ENCODE measurements around the gene CTTNBP2NL.

The CTTNBP2NL gene

GRCh38 chr1:112368198-112368597 is 27.8 kb upstream of the CTTNBP2NL start:
- peaks cover 0 to 2% of the 10 kb centered on the region in 2 donors for H3K4me1 ChIP-seq (ENCODE audit: control insufficient read depth in 2 of 2, insufficient read depth in 2 of 2, low read length in 2 of 2)
- no peak overlapping the region for H3K9ac ChIP-seq (ENCODE audit: low read depth in 1 of 2, low read length in 2 of 2)
- no peaks in the 10 kb centered on the region for H3K9me3 ChIP-seq (ENCODE audit: control insufficient read depth in 2 of 2, low read length in 2 of 2)
- no peaks in the 10 kb centered on the region for H3K36me3 ChIP-seq (ENCODE audit: control insufficient read depth in 2 of 2, insufficient read depth in 2 of 2, low read length in 2 of 2)
- H3K4me3 ChIP-seq (ENCODE audit: low read length in 2 of 2) = no peak overlapping the region
- H3K27me3 ChIP-seq (ENCODE audit: control insufficient read depth in 2 of 2, insufficient read depth in 2 of 2, low read length in 2 of 2) = no peaks in the 10 kb centered on the region
- no peak overlapping the region for H3K27ac ChIP-seq (ENCODE audit: low read depth in 2 of 2, low read length in 2 of 2)

- Histone ChIP-seq H3K9ac (ENCODE audit: low read depth in 1 of 2, low read length in 2 of 2) (no peak overlapping the region), H3K27me3 (ENCODE audit: control insufficient read depth in 2 of 2, insufficient read depth in 2 of 2, low read length in 2 of 2) (no peaks in the 10 kb centered on the region), H3K4me1 (ENCODE audit: control insufficient read depth in 2 of 2, insufficient read depth in 2 of 2, low read length in 2 of 2) (peaks cover 0 to 2% of the 10 kb centered on the region in 2 donors), H3K4me3 (ENCODE audit: low read length in 2 of 2) (no peak overlapping the region), H3K9me3 (ENCODE audit: control insufficient read depth in 2 of 2, low read length in 2 of 2) (no peaks in the 10 kb centered on the region), H3K27ac (ENCODE audit: low read depth in 2 of 2, low read length in 2 of 2) (no peak overlapping the region), H3K36me3 (ENCODE audit: control insufficient read depth in 2 of 2, insufficient read depth in 2 of 2, low read length in 2 of 2) (no peaks in the 10 kb centered on the region)
Observed at GRCh38 chr1:112369392-112370285, 26.4 kb upstream of the CTTNBP2NL start.

- H3K27ac ChIP-seq (ENCODE audit: low read depth in 2 of 2, low read length in 2 of 2) = no peak overlapping the region
- H3K9me3 ChIP-seq (ENCODE audit: control insufficient read depth in 2 of 2, low read length in 2 of 2) = no peaks in the 10 kb centered on the region
- H3K27me3 ChIP-seq (ENCODE audit: control insufficient read depth in 2 of 2, insufficient read depth in 2 of 2, low read length in 2 of 2) = no peaks in the 10 kb centered on the region
- H3K4me1 ChIP-seq (ENCODE audit: control insufficient read depth in 2 of 2, insufficient read depth in 2 of 2, low read length in 2 of 2) = peaks cover 0 to 2% of the 10 kb centered on the region in 2 donors
- H3K9ac ChIP-seq (ENCODE audit: low read depth in 1 of 2, low read length in 2 of 2) = no peak overlapping the region
- H3K36me3 ChIP-seq (ENCODE audit: control insufficient read depth in 2 of 2, insufficient read depth in 2 of 2, low read length in 2 of 2) = no peaks in the 10 kb centered on the region
- no peak overlapping the region for H3K4me3 ChIP-seq (ENCODE audit: low read length in 2 of 2)
Observed at GRCh38 chr1:112370996-112371395, 25.0 kb upstream of the CTTNBP2NL start.

GRCh38 chr1:112371775-112372174 is 24.2 kb upstream of the CTTNBP2NL start:
- Histone ChIP-seq H3K9ac (ENCODE audit: low read depth in 1 of 2, low read length in 2 of 2) (no peak overlapping the region), H3K36me3 (ENCODE audit: control insufficient read depth in 2 of 2, insufficient read depth in 2 of 2, low read length in 2 of 2) (no peaks in the 10 kb centered on the region), H3K27ac (ENCODE audit: low read depth in 2 of 2, low read length in 2 of 2) (no peak overlapping the region), H3K9me3 (ENCODE audit: control insufficient read depth in 2 of 2, low read length in 2 of 2) (no peaks in the 10 kb centered on the region), H3K4me3 (ENCODE audit: low read length in 2 of 2) (no peak overlapping the region), H3K27me3 (ENCODE audit: control insufficient read depth in 2 of 2, insufficient read depth in 2 of 2, low read length in 2 of 2) (no peaks in the 10 kb centered on the region), H3K4me1 (ENCODE audit: control insufficient read depth in 2 of 2, insufficient read depth in 2 of 2, low read length in 2 of 2) (peaks cover 0 to 2% of the 10 kb centered on the region in 2 donors)

GRCh38 chr1:112373806-112374205 is 22.2 kb upstream of the CTTNBP2NL start:
- Histone ChIP-seq H3K4me3 (ENCODE audit: low read length in 2 of 2) (no peak overlapping the region), H3K4me1 (ENCODE audit: control insufficient read depth in 2 of 2, insufficient read depth in 2 of 2, low read length in 2 of 2) (peaks cover 0 to 2% of the 10 kb centered on the region in 2 donors), H3K36me3 (ENCODE audit: control insufficient read depth in 2 of 2, insufficient read depth in 2 of 2, low read length in 2 of 2) (no peaks in the 10 kb centered on the region), H3K9me3 (ENCODE audit: control insufficient read depth in 2 of 2, low read length in 2 of 2) (no peaks in the 10 kb centered on the region), H3K9ac (ENCODE audit: low read depth in 1 of 2, low read length in 2 of 2) (no peak overlapping the region), H3K27ac (ENCODE audit: low read depth in 2 of 2, low read length in 2 of 2) (no peak overlapping the region), H3K27me3 (ENCODE audit: control insufficient read depth in 2 of 2, insufficient read depth in 2 of 2, low read length in 2 of 2) (no peaks in the 10 kb centered on the region)

GRCh38 chr1:112375701-112376100 is 20.3 kb upstream of the CTTNBP2NL start:
- H3K27ac ChIP-seq (ENCODE audit: low read depth in 2 of 2, low read length in 2 of 2) = no peak overlapping the region
- H3K9me3 ChIP-seq (ENCODE audit: control insufficient read depth in 2 of 2, low read length in 2 of 2) = no peaks in the 10 kb centered on the region
- H3K4me3 ChIP-seq (ENCODE audit: low read length in 2 of 2) = no peak overlapping the region
- H3K27me3 ChIP-seq (ENCODE audit: control insufficient read depth in 2 of 2, insufficient read depth in 2 of 2, low read length in 2 of 2) = no peaks in the 10 kb centered on the region
- H3K4me1 ChIP-seq (ENCODE audit: control insufficient read depth in 2 of 2, insufficient read depth in 2 of 2, low read length in 2 of 2) = no peaks in the 10 kb centered on the region
- no peaks in the 10 kb centered on the region for H3K36me3 ChIP-seq (ENCODE audit: control insufficient read depth in 2 of 2, insufficient read depth in 2 of 2, low read length in 2 of 2)
- H3K9ac ChIP-seq (ENCODE audit: low read depth in 1 of 2, low read length in 2 of 2) = no peak overlapping the region

- no peaks in the 10 kb centered on the region for H3K9me3 ChIP-seq (ENCODE audit: control insufficient read depth in 2 of 2, low read length in 2 of 2)
- no peaks in the 10 kb centered on the region for H3K4me1 ChIP-seq (ENCODE audit: control insufficient read depth in 2 of 2, insufficient read depth in 2 of 2, low read length in 2 of 2)
- H3K27me3 ChIP-seq (ENCODE audit: control insufficient read depth in 2 of 2, insufficient read depth in 2 of 2, low read length in 2 of 2) = peaks cover 0 to 3% of the 10 kb centered on the region in 2 donors
- H3K9ac ChIP-seq (ENCODE audit: low read depth in 1 of 2, low read length in 2 of 2) = no peak overlapping the region
- no peak overlapping the region for H3K4me3 ChIP-seq (ENCODE audit: low read length in 2 of 2)
- H3K36me3 ChIP-seq (ENCODE audit: control insufficient read depth in 2 of 2, insufficient read depth in 2 of 2, low read length in 2 of 2) = no peaks in the 10 kb centered on the region
- H3K27ac ChIP-seq (ENCODE audit: low read depth in 2 of 2, low read length in 2 of 2) = no peak overlapping the region
Observed at GRCh38 chr1:112380356-112380755, 15.7 kb upstream of the CTTNBP2NL start.

- no peaks in the 10 kb centered on the region for H3K36me3 ChIP-seq (ENCODE audit: control insufficient read depth in 2 of 2, insufficient read depth in 2 of 2, low read length in 2 of 2)
- peaks cover 0 to 3% of the 10 kb centered on the region in 2 donors for H3K27me3 ChIP-seq (ENCODE audit: control insufficient read depth in 2 of 2, insufficient read depth in 2 of 2, low read length in 2 of 2)
- H3K4me3 ChIP-seq (ENCODE audit: low read length in 2 of 2) = no peak overlapping the region
- no peak overlapping the region for H3K27ac ChIP-seq (ENCODE audit: low read depth in 2 of 2, low read length in 2 of 2)
- H3K4me1 ChIP-seq (ENCODE audit: control insufficient read depth in 2 of 2, insufficient read depth in 2 of 2, low read length in 2 of 2) = no peaks in the 10 kb centered on the region
- H3K9me3 ChIP-seq (ENCODE audit: control insufficient read depth in 2 of 2, low read length in 2 of 2) = no peaks in the 10 kb centered on the region
- no peak overlapping the region for H3K9ac ChIP-seq (ENCODE audit: low read depth in 1 of 2, low read length in 2 of 2)
Observed at GRCh38 chr1:112381324-112382076, 14.5 kb upstream of the CTTNBP2NL start.

GRCh38 chr1:112383759-112384370 is 12.1 kb upstream of the CTTNBP2NL start:
- Histone ChIP-seq H3K4me3 (ENCODE audit: low read length in 2 of 2) (no peak overlapping the region), H3K27me3 (ENCODE audit: control insufficient read depth in 2 of 2, insufficient read depth in 2 of 2, low read length in 2 of 2) (peaks cover 0 to 3% of the 10 kb centered on the region in 2 donors), H3K4me1 (ENCODE audit: control insufficient read depth in 2 of 2, insufficient read depth in 2 of 2, low read length in 2 of 2) (no peaks in the 10 kb centered on the region), H3K9me3 (ENCODE audit: control insufficient read depth in 2 of 2, low read length in 2 of 2) (no peaks in the 10 kb centered on the region), H3K9ac (ENCODE audit: low read depth in 1 of 2, low read length in 2 of 2) (no peak overlapping the region), H3K36me3 (ENCODE audit: control insufficient read depth in 2 of 2, insufficient read depth in 2 of 2, low read length in 2 of 2) (no peaks in the 10 kb centered on the region), H3K27ac (ENCODE audit: low read depth in 2 of 2, low read length in 2 of 2) (no peak overlapping the region)
